Peyer's patch (tissue), 4 donors: ENCODE results near the gene IRF3.

Source experiments
- POLR2A ChIP-seq, 2 donors: fragments of 450-650 bp; IDR thresholded peaks; one replicate each; pipeline ENCODE4 v1.5.1; 2017; ENCODE audit warnings: antibody characterized with exemption in 2 of 2, mild to moderate bottlenecking in 2 of 2, moderate library complexity in 2 of 2
- TF ChIP-seq, protein P1 (sequence below), 6 experiments: fragments of 450-650 bp in 4 of 6; fragments of 200-600 bp in 2 of 6; sonication (generic) in 1 of 6; IDR thresholded peaks; one replicate each; pipeline ENCODE4 v1.5.1; 2017 to 2019; ENCODE audit warnings: antibody characterized with exemption in 6 of 6, mild to moderate bottlenecking in 3 of 6, moderate library complexity in 1 of 6

DNA sequence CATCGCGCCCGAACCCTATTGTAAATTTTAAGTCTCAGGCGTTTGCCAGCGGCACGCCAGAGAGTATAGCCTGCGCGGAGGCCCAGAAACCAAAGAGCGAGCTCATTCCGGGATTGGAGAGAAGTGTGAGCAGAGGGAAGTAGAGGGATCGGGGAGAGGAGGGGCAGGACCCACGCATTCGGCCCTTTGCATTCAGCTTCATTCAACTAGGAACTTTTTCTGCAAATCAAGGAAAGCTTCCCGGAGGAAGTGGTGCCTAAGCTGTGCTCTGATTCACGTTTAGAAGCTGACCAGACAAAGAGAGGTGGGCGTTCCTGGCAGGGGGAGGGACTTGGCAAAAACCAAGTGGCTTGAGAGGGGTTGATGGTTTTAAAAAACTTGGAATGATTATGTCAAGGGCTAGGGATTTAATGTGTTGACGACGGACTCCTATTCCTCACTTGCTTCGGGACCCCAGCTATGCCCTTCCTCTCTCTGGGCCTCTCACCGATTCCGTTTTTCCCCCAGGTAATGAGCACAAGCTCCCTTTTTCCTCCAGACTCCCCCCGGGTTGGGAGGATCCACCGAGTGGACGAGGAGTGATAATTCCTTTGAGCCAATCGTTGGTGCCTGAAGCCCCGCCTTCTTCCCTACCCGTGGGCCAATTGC is 10.6 kb upstream of the IRF3 start:
- TF ChIP-seq, protein P1, sequence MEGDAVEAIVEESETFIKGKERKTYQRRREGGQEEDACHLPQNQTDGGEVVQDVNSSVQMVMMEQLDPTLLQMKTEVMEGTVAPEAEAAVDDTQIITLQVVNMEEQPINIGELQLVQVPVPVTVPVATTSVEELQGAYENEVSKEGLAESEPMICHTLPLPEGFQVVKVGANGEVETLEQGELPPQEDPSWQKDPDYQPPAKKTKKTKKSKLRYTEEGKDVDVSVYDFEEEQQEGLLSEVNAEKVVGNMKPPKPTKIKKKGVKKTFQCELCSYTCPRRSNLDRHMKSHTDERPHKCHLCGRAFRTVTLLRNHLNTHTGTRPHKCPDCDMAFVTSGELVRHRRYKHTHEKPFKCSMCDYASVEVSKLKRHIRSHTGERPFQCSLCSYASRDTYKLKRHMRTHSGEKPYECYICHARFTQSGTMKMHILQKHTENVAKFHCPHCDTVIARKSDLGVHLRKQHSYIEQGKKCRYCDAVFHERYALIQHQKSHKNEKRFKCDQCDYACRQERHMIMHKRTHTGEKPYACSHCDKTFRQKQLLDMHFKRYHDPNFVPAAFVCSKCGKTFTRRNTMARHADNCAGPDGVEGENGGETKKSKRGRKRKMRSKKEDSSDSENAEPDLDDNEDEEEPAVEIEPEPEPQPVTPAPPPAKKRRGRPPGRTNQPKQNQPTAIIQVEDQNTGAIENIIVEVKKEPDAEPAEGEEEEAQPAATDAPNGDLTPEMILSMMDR (IDR thresholded peaks at IDR 0.05): no peak
- peak in 1 of 2 donors; percentile 66 for TF ChIP-seq POLR2A (IDR thresholded peaks at IDR 0.05)
